Kidney epithelial cell (primary cell): Measurements from ENCODE around the gene CDCP2. TPM values are rescaled to one million over a fixed set of nuclear protein-coding genes. Genes with fewer than 3 reads are reported as not detected.

ENCODE experiments used
- DNase-seq: peaks from one replicate; pipeline ENCODE4 v3.0.0-alpha.2; 2010; ENCODE audit warnings: low read depth
- H3K27me3 ChIP-seq: 2 replicates; pipeline ENCODE4 v1.6.0; 2011; ENCODE audit warnings: low read length; ENCODE audit not compliant: control insufficient read depth, insufficient read depth
- H3K36me3 ChIP-seq: 2 replicates; pipeline ENCODE4 v1.5.1; 2011; ENCODE audit warnings: low read length; ENCODE audit not compliant: control insufficient read depth, insufficient read depth
- H3K4me3 ChIP-seq: 2 replicates; pipeline ENCODE4 v1.5.1; 2011; ENCODE audit warnings: low read depth, mild to moderate bottlenecking, control low read depth, low read length
- CTCF ChIP-seq: IDR thresholded peaks from 2 replicates; pipeline ENCODE4 v1.5.1; 2011; ENCODE audit warnings: mild to moderate bottlenecking, moderate library complexity, low read length, control low read depth, inconsistent platforms; ENCODE audit not compliant: insufficient read depth, poor library complexity, severe bottlenecking
- total RNA-seq: library from RNA; depleted of rRNA; stranded (reverse); fragments of >200 nt; gene quantifications from 2 replicates; pipeline ENCODE4 v1.2.3, GENCODE V29; 2015

Gene CDCP2
- total RNA-seq, 1 donor from 2014 or later: not detected

- H3K36me3 ChIP-seq: no peaks in the 10 kb centered on the region
- TF ChIP-seq CTCF: no peak
- no peak overlapping the region for H3K4me3 ChIP-seq
- no peak for DNase-seq
- H3K27me3 ChIP-seq: no peaks in the 10 kb centered on the region
These were observed 41.8 kb downstream of the CDCP2 start for GRCh38 chr1:54110996-54111395.

GRCh38 chr1:54109129-54110090 lies 43.4 kb downstream of the CDCP2 start:
- no peaks in the 10 kb centered on the region for H3K27me3 ChIP-seq
- DNase-seq: no peak
- TF ChIP-seq CTCF: no peak
- H3K4me3 ChIP-seq: no peak overlapping the region
- H3K36me3 ChIP-seq: no peaks in the 10 kb centered on the region

- Histone ChIP-seq H3K27me3 (no peaks in the 10 kb centered on the region), H3K4me3 (no peak overlapping the region), H3K36me3 (no peaks in the 10 kb centered on the region)
- no peak for TF ChIP-seq CTCF
- no peak for DNase-seq
These were observed 44.6 kb downstream of the CDCP2 start for GRCh38 chr1:54108156-54108555.

GRCh38 chr1:54107131-54107530 lies 45.7 kb downstream of the CDCP2 start:
- Histone ChIP-seq H3K4me3 (no peak overlapping the region), H3K36me3 (no peaks in the 10 kb centered on the region), H3K27me3 (no peaks in the 10 kb centered on the region)
- TF ChIP-seq CTCF: peak; percentile 20
- DNase-seq: no peak

GRCh38 chr1:54105736-54106269 lies 47.0 kb downstream of the CDCP2 start:
- no peak for TF ChIP-seq CTCF

More at GRCh38 chr1:54105736-54106269, 47.0 kb downstream of the CDCP2 start:
- H3K27me3 ChIP-seq: no peaks in the 10 kb centered on the region
- H3K36me3 ChIP-seq: no peaks in the 10 kb centered on the region
- DNase-seq: no peak
- H3K4me3 ChIP-seq: no peak overlapping the region
